Measurements from ENCODE around the gene AARSD1.
"Not testable (repeated sequence)": the region's sequence is repeated elsewhere in the genome, so short reads cannot be mapped to it uniquely, and the experiment has no call there.

Gene AARSD1, protein sequence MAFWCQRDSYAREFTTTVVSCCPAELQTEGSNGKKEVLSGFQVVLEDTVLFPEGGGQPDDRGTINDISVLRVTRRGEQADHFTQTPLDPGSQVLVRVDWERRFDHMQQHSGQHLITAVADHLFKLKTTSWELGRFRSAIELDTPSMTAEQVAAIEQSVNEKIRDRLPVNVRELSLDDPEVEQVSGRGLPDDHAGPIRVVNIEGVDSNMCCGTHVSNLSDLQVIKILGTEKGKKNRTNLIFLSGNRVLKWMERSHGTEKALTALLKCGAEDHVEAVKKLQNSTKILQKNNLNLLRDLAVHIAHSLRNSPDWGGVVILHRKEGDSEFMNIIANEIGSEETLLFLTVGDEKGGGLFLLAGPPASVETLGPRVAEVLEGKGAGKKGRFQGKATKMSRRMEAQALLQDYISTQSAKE

DNA sequence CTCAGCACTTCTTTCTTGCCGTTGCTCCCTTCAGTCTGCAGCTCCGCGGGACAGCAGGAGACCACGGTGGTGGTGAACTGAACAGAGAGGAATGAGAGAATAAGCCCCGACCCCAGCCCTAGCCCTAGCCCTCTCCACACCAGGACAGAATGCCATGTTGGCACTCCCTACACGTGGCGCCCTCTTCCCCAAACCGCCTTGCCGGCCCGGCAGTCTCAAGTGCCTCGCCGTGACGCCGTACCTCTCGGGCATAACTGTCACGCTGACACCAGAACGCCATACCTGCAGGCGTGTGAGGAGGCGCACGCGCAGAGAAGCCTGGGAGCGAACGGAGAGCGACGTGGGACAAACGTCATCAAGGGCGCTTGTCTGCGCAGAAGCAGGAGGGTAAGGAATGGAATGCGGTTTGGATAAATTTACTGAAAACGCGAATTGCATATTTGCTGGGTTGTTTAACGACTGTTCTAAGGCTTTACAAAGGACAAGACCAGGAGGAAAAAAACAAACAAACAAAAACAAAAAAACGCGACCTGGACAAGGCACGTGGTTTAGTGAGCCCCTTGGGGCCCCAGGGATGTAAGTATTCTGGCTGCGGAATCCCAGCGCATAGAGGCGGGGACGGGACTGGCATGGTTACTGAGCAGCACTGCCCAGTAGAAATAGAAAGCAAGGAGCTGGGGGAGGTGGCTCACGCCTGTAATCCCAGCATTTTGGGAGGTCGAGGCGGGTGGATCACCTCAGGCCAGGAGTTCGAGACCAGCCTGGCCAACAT lies at the start of gene AARSD1:
TSS of gene AARSD1 (minus strand) at position 294 of the 772 bp plus-strand sequence. CDS start at position 280, 14 bp downstream.
- DNase-seq: peak; percentile 94

DNA sequence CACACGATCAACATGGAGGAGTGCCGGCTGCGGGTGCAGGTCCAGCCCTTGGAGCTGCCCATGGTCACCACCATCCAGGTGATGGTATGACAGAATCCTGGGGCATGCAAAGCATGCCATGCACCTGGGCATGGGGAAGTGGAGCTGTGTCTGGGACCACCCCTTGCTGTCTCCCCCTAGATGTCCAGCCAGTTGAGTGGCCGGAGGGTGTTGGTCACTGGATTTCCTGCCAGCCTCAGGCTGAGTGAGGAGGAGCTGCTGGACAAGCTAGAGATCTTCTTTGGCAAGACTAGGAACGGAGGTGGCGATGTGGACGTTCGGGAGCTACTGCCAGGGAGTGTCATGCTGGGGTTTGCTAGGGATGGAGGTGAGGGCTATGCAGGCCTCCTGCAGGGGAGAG lies 49.0 kb upstream of the AARSD1 start:
- DNase-seq: no peak

GRCh38 chr17:43011728-43012472 lies 47.6 kb upstream of the AARSD1 start:
- DNase-seq: no peak

- no peak for DNase-seq
These were observed 46.5 kb upstream of the AARSD1 start for GRCh38 chr17:43010667-43011308.

GRCh38 chr17:43006639-43007551 lies 42.6 kb upstream of the AARSD1 start, which contains the start of gene IFI35:
Gene IFI35 (plus strand): TSS chr17:43006784. CDS start chr17:43006948, 164 bp downstream.
- peak; percentile 91 for DNase-seq

DNA sequence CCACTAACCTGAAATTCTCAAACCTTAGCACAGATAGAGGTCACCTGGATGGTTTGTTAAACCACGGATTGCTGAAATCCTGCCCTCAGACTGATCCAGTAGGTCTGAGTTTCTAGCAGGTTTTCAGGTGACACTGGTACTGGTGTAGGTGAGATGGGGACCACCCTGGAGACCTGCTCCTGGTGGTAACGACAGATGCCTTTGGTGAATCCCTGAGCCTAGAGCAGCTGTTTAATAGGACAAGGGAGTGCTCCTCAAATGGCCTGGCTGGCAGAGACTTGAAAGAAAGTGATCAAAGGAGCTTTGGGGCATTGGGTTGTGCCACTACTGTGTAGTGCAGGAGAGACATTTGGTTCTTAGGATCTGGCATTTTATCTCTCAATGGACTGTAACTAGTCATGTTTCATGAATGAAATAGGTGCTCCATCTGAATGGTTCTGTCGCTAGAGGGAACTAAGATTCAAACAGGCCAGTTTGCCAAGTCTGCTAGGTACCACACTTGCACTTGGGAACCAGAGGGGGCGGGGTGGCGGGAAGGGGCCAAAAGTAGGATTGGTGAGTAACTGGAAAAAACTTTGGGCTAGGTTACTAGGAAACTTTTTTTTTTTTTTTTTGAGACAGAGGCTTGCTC lies 39.4 kb upstream of the AARSD1 start:
- DNase-seq: no peak

DNA sequence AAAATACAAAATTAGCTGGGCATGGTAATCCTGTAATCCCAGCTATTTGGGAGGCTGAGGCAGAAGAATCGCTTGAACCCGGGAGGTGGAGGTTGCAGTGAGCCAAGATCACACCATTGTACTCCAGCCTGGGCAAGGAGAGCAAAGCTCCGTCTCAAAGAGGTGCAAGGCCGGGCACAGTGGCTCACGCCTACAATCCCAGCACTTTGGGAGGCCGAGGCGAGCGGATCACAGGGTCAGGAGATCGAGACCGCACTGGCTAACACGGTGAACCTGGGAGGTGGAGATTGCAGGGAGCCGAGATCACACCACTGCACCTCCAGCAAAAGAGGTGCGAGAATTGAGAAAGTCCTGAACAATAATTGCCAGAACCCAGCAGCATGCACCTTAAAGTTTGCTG lies 36.6 kb upstream of the AARSD1 start:
- DNase-seq: not testable (repeated sequence)

DNA sequence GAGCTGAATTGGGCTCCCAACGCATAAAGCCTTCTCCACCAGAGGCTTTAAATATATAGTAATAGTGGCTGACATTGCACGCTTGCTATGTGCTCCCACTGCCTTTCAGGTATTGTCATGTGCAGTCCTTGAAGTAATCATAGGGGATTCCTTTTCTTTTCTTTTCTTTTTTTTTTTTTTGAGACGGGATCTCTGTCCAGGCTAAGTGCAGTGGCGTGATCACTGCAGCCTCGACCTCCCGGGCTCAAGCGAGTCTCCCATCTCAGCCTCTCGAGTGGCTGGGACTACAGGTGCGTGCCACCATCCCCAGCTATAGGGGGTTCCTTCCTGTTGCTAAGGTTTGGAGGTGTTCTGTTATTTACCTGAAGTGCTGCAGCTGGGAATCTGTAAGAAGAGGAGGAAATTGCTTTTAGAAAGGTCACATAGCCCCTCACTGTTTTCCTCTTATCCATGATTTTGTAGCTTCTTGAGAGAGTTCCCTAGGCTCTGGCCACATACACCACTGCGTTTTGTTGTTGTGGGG lies 34.8 kb upstream of the AARSD1 start:
- DNase-seq: no peak

DNA sequence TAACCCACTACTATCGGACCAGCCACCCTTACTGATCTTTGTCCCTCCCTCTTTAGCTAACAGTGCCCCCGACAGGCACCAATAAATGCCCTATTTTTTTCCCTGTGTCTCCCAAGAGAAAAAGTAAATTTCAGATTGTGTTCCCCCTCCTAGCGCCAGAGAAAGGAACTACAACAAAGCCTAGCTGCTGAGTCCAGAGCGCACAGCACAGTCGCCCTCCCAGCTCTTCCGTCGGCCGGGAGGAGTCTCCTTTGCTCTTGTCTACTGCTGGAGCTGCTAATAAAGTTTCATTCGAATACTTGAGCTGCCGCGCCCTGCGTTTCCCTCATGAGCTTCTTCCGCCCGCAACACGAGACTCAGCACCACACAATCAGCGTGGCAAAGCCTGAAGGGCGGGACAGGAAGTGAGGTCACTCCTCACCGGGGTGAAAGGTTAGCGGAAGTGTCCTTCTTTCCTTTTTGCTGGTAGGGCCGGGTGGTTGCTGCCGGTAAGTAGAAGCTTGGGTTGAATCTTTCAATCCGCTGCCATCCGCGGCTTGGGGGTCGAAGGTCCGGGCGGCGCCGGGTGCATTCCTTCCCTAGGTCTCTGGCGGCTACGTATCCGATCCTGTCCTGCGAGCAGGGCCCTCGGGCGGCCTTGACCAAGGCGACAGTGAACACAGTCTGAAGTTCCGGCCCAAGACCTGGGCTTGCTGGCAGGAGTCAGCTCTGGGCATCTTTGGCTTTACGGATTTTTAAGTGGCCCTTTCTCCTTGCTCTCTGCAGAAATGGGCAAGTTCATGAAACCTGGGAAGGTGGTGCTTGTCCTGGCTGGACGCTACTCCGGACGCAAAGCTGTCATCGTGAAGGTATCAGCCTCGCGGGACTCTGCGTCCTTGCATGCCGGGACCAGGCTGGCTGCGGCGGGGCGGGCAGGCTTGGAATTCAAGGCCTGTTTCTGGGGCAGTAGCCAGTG lies 34.0 kb upstream of the AARSD1 start, which contains the start of gene RPL27:
TSS of gene RPL27 (plus strand) at position 436 of the 955 bp plus-strand sequence. CDS start at position 768, 332 bp downstream.
- DNase-seq: peak; percentile 98

DNA sequence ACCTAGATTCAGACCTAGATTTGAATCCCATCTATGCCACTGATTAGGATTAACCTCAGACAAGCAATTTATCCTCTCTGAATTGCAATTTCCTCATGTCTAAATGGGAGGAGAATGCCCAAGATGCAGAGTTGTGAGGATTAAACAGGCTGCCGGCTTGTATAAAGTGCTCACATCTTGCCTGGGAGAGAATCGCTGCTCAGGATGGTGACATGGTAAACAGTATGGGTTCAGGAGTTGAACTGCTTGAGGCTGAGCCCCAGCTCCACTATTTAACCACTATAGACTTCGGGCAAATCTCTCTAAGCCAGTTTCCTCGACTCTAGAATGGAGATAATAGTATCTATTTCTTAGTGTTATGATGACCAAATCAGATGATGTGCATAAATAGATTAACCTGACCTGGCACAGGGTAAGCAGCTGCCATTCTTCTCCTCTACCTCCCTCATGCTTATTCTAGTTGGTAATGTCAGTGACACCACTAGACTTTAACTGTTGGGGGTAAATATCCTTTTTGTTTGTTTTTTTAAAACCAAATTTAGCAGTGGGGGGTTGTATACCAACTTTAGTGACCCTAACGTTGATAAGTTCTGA lies 33.2 kb upstream of the AARSD1 start:
- DNase-seq: no peak

DNA sequence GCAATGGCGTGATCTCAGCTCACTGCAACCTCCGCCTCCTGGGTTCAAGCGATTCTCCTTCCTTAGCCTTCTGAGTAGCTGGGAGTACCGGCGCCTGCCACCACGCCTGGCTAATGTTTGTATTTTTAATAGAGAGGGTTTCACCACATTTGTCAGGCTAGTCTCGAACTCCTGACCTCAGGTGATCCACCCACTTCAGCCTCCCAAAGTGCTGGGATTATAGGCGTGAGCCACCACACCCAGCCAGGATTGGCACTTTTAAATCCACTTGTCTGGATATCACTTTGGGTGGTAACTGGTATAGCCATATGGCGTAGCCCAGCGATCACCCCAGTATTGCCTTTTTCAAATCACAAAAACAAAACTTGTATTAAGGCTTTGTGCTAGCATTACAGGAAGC lies 29.7 kb upstream of the AARSD1 start:
- DNase-seq: not testable (repeated sequence)

DNA sequence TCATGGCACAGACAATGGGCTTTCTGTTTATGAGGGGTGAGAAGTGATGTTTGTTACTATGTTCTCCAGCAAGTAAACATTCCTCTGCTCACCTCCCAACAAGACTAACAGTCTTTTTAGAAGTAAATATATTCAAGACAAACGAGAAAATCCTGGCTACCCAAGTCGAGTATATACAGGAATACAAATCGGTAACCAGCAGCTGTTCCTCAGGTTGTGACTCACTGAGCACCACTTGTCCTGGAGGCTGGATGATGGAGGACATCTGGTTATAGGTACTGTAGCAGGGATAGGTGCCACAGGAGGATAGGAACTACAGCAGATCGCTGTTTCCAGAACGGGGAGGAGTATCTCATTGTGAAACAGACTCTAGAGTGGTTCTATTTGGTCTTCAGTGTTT lies 28.6 kb upstream of the AARSD1 start:
- DNase-seq: no peak

DNA sequence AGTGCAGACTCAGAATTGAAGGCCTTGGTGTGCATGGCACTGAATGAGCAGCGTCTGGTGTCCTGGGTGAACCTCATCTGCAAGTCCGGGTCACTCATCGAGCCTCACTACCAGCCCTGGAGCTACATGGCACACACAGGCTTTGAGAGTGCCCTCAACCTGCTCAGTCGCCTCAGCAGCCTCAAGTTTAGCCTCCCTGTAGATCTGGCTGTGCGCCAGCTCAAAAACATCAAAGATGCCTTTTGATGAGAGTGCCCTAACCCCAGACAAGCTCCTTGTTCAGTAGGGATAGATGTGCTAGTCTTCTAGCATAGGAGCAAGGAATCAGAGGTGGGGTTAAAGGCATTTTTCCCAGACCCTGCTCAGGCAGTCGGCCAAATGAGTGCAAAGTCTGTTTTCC lies 27.2 kb upstream of the AARSD1 start:
- no peak for DNase-seq

GRCh38 chr17:42989726-42990652 lies 25.7 kb upstream of the AARSD1 start:
- no peak for DNase-seq

GRCh38 chr17:42989141-42989540 lies 24.9 kb upstream of the AARSD1 start:
- DNase-seq: no peak

DNA sequence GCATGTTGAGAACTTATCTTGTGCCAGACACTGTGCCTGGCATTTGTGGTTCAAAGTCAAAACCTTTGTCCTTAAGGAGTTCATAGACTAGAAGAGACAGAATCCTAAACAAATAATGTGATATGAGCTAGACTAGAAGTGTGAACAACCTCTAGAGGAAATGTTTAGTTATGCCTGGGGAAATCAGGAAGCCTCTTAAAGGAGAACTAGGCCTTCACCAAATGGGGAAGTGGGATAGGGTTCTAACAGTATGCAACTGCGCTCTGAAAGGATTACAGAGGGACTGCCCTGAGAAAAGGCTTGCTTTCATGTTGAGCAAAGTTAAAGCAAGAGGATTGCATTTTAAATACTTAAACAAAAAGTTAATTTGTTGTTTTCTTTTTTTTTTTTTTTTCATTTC lies 21.0 kb upstream of the AARSD1 start:
- DNase-seq: no peak

- DNase-seq: no peak
These were observed 18.0 kb upstream of the AARSD1 start for GRCh38 chr17:42982266-42982665.
